Tibial artery (tissue), 4 donors: ENCODE data around the gene TTC31.
A peak's percentile ranks its signal among the peaks of the same experiment; 100 is the strongest.

Experiments used
- DNase-seq, 2 donors: peaks; one replicate each; pipeline ENCODE4 v3.0.0-alpha.2; 2019
- H3K27ac ChIP-seq, 2 donors: fragments of 200-600 bp; sonication (generic) in 1 of 2; 1 replicate in 1 of 2; 2 replicates in 1 of 2; pipeline ENCODE4 v1.5.1; 2018 to 2019; ENCODE audit warnings: mild to moderate bottlenecking in 1 of 2
- H3K27me3 ChIP-seq, 2 donors: fragments of 200-600 bp; sonication (generic) in 1 of 2; one replicate each; pipeline versions ENCODE4 v1.5.1 to v1.6.0; 2016 to 2019
- H3K36me3 ChIP-seq, 3 donors: fragments of 200-600 bp; sonication (generic) in 2 of 3; one replicate each; pipeline ENCODE4 v1.5.1; 2016 to 2019; ENCODE audit warnings: mild to moderate bottlenecking in 2 of 3
- H3K4me1 ChIP-seq, 4 donors: fragments of 200-600 bp; sonication (generic) in 2 of 4; 1 replicate in 3 of 4; 2 replicates in 1 of 4; pipeline ENCODE4 v1.5.1; 2016 to 2019
- H3K4me3 ChIP-seq, 2 donors: fragments of 200-600 bp; sonication (generic) in 1 of 2; 1 replicate in 1 of 2; 2 replicates in 1 of 2; pipeline ENCODE4 v1.5.1; 2018 to 2019; ENCODE audit warnings: mild to moderate bottlenecking in 2 of 2
- H3K9me3 ChIP-seq, 3 donors: fragments of 200-600 bp; sonication (generic) in 1 of 3; one replicate each; pipeline ENCODE4 v1.5.1; 2016 to 2019
- intact Hi-C: fragments of 100-400 bp; cut with DNase I; formaldehyde crosslinking; loops from one replicate; pipeline ENCODE4 v1.15.0; 2023; ENCODE audit warnings: low total_unique reads
- TF ChIP-seq, protein P1 (sequence below), 2 experiments: fragments of 200-600 bp in 1 of 2; fragments of 450-650 bp in 1 of 2; IDR thresholded peaks; one replicate each; pipeline ENCODE4 v1.5.1; 2017 to 2019; ENCODE audit warnings: antibody characterized with exemption in 2 of 2, mild to moderate bottlenecking in 1 of 2, moderate library complexity in 1 of 2

TTC31 gene

DNA sequence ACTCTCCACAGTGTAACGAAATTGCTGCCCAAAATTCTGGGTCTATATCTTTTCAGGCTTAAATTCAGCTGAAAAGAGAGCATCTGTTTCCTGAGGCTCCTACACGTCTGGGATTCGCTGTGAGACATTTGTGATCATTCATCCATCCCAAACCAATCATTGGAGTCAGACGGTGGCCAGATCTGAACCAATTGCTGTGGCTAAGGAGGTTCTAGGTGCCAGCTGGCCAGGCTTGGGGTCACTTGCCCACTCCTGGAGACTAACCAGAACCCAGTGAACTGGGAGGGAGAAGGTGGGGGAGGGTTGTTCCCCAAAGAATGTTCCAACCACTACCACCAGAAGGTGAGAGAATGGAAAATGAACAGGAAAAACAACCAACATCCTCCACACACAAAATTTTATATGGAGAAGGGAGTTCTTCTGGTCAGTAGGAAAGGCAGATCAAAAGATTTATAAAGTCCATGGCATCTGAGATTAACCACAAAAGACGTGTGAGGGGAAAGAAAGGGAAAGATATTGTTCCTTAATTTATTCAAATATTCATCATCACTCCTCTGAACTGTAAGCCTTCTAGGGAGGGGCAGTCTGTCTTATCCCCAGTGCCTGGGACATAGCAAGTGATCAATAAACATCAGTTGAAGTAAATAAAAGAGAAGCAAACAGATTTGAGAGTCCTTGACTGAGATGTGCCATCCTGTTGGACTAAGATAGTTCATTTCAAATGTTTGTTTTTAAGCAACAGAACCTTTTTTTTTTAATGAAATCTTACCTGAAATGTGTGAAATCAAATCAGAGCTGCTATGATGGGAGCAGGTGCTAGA lies 38.2 kb upstream of the TTC31 start:
- intact Hi-C loops: no loop called here
- Histone ChIP-seq H3K27me3 (peaks cover 0 to 13% of the 10 kb centered on the region in 2 donors), H3K4me1 (peaks cover 0 to 20% (median 10%) of the 10 kb centered on the region in 4 donors), H3K27ac (no peak overlapping the region), H3K36me3 (no peaks in the 10 kb centered on the region), H3K9me3 (no peaks in the 10 kb centered on the region), H3K4me3 (no peak overlapping the region)
- TF ChIP-seq, protein P1, sequence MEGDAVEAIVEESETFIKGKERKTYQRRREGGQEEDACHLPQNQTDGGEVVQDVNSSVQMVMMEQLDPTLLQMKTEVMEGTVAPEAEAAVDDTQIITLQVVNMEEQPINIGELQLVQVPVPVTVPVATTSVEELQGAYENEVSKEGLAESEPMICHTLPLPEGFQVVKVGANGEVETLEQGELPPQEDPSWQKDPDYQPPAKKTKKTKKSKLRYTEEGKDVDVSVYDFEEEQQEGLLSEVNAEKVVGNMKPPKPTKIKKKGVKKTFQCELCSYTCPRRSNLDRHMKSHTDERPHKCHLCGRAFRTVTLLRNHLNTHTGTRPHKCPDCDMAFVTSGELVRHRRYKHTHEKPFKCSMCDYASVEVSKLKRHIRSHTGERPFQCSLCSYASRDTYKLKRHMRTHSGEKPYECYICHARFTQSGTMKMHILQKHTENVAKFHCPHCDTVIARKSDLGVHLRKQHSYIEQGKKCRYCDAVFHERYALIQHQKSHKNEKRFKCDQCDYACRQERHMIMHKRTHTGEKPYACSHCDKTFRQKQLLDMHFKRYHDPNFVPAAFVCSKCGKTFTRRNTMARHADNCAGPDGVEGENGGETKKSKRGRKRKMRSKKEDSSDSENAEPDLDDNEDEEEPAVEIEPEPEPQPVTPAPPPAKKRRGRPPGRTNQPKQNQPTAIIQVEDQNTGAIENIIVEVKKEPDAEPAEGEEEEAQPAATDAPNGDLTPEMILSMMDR (IDR thresholded peaks at IDR 0.05): no peak
- no peak for DNase-seq

DNA sequence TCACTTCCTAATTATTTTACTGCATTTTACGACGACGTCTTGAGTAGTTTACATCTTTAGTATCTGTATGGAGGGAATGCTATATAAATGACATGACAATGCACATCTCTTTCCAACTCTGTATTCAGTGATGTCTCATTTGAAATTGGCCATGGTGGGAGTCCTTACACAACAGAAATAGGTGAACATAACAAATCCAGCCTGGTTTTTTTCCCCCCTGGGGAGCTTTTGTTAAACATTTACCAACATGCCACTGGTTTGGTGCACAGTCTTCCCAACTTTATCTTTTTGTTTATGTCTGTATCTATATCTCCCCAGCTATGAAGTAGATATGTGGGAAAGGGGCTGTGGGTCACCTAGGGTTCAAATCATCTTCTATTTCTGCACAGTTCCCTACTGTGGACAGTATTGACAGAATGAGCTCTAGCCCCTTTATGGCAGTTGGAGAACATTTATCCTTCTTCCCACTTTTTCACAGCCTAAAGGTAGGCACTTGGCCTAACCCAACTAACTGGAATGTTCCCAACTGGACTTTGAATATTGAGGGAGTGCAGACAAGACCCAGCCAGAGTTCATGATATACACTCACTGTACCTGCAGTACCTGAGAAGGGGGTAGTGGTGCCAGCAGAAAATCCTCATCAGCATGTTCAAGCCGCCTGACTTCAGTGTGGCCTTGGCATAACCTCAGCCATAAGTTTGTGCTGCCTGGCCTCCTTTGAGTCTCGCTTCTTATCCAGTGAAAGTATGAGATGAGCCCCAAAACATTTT lies 35.5 kb upstream of the TTC31 start:
- intact Hi-C loops: no loop called here
- Histone ChIP-seq H3K27me3 (no peaks in the 10 kb centered on the region), H3K4me3 (no peak overlapping the region), H3K9me3 (no peaks in the 10 kb centered on the region), H3K27ac (no peak overlapping the region), H3K36me3 (no peaks in the 10 kb centered on the region), H3K4me1 (no peaks in the 10 kb centered on the region)
- TF ChIP-seq, protein P1 (IDR thresholded peaks at IDR 0.05): no peak
- DNase-seq: no peak

DNA sequence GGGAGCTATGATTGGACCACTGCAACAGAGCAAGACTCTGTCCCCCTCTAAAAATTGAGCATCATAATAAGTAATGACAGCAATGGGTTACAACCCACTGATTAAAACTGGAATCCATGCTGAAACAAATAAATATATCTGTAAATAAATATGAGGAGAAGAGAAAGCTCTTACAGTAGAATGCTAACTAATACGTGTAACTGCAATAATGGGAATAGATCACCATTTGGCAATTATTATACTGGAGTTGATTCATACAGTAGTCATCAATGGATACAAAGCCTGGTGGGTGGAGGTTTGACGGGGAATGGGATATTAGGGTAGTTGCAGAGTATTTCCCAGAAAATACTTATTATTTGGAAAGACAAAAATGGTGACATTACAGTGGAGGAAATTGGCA lies 34.1 kb upstream of the TTC31 start:
- DNase-seq: no peak
- H3K4me1 ChIP-seq: no peaks in the 10 kb centered on the region
- no peak overlapping the region for H3K27ac ChIP-seq
- TF ChIP-seq, protein P1 (IDR thresholded peaks at IDR 0.05): no peak
- H3K27me3 ChIP-seq: no peaks in the 10 kb centered on the region
- intact Hi-C loops: no loop called here
- no peaks in the 10 kb centered on the region for H3K36me3 ChIP-seq
- H3K9me3 ChIP-seq: no peaks in the 10 kb centered on the region
- H3K4me3 ChIP-seq: no peak overlapping the region

DNA sequence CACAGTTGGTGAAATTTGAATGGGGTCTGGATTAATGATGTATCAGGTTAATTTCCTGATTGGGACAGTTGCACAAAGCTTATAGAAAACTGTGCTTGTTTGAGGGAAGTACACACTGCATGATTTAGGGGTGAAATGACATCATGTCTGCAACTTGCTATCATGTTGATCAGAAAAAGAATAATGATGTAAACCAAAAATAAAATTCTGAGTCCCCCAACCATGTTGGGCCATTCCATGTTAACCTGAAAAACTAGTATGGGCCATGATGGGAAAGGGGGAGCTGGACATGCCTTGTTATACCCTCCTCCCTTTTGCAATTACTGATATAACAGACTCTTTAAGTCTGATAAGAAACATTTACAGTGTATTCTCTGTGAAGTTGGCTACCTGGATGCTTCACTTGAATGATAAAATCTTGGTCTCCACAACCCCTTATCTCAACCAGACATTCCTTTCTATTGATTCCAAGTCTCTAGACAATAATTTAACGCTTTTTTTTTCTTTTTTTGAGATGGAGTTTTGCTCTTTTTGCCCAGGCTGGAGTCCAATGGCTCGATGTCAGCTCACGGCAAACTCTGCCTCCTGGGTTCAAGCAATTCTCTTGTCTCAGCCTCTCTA lies 32.2 kb upstream of the TTC31 start:
- no peaks in the 10 kb centered on the region for H3K36me3 ChIP-seq
- H3K27me3 ChIP-seq: no peaks in the 10 kb centered on the region
- intact Hi-C loops: no loop called here
- no peak overlapping the region for H3K27ac ChIP-seq
- H3K9me3 ChIP-seq: no peaks in the 10 kb centered on the region
- H3K4me3 ChIP-seq: no peak overlapping the region
- H3K4me1 ChIP-seq: peaks cover 0 to 7% (median 6%) of the 10 kb centered on the region in 4 donors
- DNase-seq: no peak
- TF ChIP-seq, protein P1 (IDR thresholded peaks at IDR 0.05): no peak

DNA sequence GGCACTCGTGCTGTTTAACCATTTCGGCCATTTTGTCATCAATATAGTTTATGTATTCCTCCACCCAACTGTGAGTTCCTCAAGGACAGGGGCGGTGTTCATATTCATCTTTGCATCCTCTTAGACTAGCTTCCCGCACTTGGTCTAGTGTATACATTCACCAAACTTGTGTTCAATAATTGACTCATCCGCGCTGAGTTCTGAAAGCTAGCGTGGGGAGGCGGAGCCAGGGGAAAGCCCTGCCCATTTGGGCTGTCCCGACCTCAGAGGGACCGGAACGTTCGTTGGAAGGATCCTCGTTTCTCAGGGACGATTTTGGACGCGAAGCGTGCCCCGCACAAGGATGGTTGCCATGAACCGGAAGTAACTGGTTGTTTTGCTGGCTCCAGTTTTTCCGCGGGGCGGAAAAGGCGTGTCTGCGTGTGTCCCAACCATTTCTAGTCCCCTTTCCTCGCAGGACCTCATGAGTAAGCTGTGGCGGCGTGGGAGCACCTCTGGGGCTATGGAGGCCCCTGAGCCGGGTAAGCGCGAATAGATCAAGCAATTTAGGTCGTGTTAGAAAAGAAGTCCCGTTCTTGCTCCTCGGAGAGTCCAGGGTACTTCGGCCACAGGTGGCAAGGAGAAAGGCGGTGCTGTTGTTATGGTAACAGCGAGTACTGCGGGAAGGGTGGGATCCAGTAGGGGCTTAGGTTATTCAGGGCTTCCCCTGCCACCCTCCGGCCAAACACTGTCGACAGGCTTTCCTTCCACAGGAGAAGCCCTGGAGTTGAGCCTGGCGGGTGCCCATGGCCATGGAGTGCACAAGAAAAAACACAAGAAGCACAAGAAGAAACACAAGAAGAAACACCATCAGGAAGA lies 28.0 kb upstream of the TTC31 start, which contains the start of gene INO80B:
INO80B (plus strand) TSS at position 434 of the 858 bp plus-strand sequence; CDS start at position 464, 30 bp downstream.
- TF ChIP-seq, protein P1 (IDR thresholded peaks at IDR 0.05): no peak
- peak; percentile 94 to 97 for DNase-seq
- Histone ChIP-seq H3K9me3 (no peaks in the 10 kb centered on the region), H3K4me3 (peak within 1 kb of the TSS; percentile 71 to 90), H3K27ac (peak within 1 kb of the TSS; percentile 80), H3K4me1 (peaks cover 0 to 34% (median 33%) of the 10 kb centered on the region in 4 donors), H3K27me3 (no peaks in the 10 kb centered on the region), H3K36me3 (no peaks in the 10 kb centered on the region)
- intact Hi-C loops: loop anchor here (2.0 kb wide), 1 partner anchor 28 kb away; the partner anchor contains the start of genes CCDC142 and TTC31
